Activated CD8-positive, alpha-beta memory T cell treated with anti-CD3 and anti-CD28 coated beads for 48 hours (primary cell): ENCODE data around the gene GOLIM4.

Source experiments
- DNase-seq, 3 experiments: peaks; one replicate each; pipeline ENCODE4 v3.0.0-alpha.2; 2020; ENCODE audit warnings: low read depth in 2 of 3, low spot score in 2 of 3

The GOLIM4 gene

DNA sequence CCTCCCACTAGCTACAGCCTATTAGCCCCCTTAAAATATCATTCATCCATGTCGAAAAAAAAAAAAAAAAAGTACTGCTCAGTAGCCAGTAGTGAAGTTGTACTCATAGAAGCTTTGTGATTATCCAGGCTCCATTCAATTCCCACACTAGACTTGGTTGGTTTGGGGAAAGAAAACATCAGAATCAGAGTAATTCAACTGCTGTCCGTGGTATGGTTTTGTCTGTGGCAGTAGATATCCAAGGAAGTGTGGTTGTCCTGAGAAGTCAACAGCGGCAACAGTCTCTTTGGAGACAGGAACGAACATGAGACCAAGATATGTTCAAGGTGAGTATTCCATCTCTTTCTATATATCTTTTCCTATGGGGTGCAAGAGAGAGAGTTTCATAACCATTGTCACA lies 99.2 kb downstream of the GOLIM4 start:
- no peak for DNase-seq

DNA sequence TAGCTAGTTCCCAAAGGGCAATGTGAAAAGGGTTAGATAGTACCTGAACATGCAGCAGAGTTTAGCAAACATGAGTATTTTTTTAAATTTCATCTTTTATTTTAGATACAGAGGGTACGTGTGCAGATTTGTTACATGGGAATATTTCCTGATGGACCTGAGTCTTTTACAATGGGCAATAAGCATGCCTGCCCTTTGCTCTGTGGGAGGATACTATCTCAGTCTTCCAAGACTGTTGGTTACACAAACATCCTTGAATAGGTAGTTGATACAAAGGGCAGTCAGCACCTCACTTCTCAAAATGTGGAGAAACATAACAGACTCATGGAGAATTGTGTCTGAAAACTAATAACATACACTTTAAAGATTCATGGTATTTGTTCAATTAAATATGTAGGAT lies 103.3 kb downstream of the GOLIM4 start:
- DNase-seq, result no peak

DNA sequence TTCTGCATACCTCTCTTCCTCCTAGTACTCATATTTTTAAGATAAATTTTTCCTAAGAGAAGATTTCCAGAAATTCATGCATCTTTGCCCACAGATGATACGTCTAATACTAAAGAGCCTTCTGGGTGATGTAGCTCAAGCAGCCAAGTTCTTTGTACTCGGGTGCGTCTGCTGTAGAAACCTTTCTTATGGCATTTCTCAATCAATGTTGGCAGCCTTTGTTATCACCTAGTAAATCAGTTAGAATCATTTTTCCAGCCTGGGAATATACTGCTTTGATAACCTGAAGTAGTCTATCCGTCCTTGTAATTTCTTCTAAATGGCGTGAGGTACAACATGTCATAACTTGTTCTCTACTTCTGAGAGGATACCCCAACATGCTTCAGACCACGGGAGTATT lies 104.5 kb downstream of the GOLIM4 start:
- no peak for DNase-seq

DNA sequence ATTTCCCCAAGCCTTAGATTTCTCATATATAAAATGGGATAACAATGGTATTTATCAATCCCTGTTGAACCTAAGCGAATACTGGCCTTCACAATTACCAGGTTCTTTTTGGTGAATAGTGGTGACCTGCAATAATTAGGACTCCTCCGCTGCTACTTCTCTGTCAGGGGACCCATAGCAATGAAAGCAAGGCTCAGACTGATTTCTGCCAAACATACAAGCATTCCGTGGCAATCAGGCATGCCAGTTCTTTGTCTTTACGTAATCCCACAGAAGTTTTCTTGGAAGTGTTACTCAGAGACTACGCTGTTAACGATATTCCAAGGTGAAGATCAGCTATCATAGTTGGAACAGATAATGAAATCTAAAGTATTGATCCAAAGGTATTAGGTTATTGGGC lies 105.7 kb downstream of the GOLIM4 start:
- DNase-seq, result no peak

DNA sequence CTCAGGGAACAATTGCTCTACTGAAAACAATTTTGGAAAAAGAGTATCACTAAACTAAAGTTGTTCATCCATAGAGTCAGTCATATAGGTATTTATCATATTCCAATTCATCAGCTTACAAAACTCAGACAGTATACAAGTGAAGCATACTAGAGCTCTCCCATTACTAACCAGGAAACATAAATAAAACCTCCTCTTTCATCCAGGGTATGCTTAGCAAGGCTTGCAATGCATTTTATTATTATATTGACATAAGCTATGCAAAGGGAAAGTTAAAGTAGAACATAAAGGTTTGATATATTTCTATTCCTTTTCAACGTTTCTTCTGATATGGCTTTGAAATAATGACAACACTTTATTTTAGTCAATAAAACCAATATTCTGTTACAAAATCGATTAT lies 106.7 kb downstream of the GOLIM4 start:
- DNase-seq, result no peak

DNA sequence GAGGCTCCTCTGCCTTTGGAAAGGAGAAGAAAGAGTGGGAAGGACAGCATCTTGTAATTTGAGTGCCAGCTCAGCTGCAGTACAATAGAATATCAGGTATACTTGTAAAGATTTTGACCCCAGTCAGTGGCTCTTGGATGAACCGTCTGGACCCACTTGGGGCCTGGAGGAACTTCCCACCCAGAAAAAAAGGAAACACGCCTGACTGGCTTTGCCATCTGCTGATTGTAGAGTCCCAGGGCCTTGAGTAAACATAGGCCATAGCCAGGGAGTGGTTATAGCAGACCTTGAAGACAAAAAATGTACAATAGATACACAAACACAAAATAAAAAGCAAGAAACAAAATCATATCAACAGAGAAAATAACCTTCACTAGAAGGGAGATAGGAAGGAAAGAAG lies 112.1 kb downstream of the GOLIM4 start:
- no peak for DNase-seq

DNA sequence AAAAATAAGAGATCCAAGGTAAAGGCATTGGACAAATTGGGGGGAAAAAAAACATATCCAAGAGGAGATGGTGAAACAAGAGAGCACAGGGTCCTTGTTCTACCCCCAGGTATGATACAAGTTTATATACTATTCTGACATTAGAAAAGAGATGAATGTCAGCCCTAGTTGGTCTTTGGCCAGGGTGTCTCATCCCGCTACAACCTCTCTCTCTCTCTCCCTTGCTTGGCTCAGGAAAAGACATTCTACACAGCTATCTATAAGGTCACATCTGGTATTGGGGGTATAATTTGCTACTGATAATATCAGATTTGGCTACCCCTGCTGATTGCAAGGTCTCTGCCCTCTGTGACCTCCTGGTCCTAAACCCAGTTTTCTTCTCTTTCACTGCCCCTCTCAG lies 117.2 kb downstream of the GOLIM4 start:
- DNase-seq, result no peak

DNA sequence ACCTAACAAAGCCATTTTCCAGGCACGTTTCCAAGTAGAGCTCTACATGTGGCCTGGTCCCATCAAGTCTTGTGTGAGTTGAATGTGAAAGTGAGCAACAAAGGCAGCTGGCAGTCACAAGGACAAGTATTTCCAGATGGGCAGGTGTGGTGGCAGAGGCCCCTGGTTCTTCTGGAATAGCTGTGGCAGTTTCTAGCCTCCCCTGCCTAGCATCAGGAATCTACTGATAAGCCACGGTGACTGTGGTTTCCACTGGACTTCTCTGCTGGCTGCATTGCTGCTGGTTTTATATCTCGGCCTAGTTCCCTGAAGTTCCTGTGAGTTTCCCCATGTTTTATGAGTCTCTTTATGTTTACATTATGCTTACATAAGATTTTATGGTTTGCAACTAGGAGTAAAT lies 117.7 kb downstream of the GOLIM4 start:
- DNase-seq, result no peak

DNA sequence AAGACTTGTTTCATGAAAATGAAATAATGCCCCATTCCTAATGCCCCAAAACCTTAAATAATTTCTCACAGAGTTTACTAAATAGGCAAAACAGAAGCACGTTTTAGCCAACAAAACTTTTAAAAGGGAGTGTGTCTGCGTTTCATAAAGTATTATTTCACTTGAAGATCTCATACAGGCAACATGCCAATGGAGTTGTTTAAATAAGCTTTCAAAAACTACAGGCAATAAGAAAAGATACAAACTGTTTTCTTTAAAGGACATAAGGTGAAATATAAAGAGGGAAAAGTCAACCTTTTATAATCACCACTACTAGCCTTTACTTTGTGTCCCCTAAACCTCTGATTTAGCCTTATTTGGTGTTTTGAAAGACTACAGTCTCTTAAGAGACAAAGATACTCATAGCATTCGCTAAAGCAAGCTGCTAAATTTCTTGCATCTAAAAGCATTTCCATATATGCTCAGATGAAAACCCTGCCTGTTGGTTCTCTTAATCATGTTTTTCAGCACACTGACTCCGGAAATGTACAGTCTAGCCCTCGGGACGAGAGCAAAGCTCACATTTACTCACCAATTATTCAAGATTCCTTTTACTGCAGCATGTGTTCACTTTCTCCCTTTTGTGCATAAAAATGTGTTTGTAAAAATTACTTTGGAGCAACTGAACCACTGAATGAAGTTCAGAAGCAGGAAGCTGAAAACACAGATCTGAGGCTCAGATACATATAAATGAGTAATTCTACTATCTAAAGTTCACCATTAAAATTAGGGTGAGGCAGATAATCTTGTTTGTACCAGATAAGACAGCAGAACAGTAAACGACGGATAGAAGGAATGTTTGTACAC lies 119.0 kb downstream of the GOLIM4 start:
- DNase-seq, result no peak

DNA sequence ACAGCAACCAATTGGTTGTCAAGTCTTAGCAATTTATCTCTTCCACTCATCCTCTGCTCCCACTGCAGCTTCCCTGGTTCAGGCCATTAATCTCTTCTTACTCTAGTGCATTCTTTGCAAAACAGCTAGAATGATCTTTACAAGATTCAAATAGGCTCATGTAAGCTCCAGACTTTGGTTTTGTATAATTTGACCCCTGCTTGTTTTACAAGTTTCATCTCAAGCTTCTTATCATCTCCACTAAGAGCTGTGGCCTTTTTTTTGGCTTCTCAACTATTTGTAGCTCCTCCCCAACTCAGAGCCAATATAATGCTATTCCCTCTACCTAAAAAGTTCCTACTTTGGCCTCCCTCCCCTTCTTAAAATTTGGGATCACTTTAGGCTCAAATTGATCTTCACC lies 121.8 kb downstream of the GOLIM4 start:
- no peak for DNase-seq

DNA sequence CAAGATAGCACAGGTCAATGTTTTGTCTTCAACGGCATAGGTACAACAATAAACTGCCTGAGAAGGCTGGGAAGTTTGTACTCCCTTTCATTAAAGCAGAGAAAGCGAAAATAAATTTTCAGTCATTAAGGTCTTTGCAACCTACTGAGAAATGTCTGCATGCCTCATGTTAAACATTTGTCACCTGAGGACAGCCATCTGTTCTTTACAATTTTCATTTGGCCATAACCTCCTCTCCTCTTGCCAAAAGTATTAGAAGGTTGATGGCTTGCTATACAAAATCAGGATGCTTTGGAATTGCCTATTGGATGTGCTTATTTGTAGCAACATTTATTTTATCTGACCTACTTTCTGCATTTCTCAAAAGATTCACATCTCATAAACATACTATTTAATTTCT lies 122.7 kb downstream of the GOLIM4 start:
- no peak for DNase-seq

DNA sequence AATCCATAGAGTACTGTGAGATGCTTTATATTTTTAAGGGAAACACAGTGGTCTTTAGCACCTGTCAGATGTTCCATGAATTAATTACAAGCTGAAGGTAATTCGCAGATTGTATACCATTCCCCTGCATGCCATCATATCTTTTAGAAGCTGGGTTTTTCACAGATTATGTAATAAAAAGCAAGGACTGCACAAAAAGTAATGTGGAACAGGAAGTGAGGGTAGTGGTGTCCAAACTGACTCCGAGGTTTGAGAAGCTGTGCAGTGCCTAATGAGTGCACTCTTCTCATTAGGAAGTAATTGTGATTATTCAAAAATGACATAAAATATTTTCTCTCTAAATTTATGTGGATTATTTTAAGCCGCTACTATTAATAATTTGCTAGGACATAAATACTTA lies 123.2 kb downstream of the GOLIM4 start:
- no peak for DNase-seq

DNA sequence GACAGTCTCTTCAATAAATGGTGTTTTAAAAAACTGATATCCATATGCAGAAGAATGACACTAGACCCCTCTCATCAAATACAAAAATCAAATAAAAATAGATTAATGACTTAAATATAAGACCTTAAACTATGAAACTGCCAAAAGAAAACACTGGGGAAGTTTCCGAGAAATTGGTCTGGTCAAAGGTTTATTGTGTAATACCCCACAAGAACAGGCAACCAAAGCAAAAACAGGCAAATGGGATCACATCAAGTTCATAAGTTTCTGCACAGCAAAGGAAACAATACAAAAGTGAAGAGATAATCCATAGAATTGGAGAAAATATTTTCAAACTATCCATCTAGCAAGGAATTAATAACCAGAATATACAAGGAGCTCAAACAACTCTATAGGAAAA lies 126.2 kb downstream of the GOLIM4 start:
- DNase-seq, result no peak

DNA sequence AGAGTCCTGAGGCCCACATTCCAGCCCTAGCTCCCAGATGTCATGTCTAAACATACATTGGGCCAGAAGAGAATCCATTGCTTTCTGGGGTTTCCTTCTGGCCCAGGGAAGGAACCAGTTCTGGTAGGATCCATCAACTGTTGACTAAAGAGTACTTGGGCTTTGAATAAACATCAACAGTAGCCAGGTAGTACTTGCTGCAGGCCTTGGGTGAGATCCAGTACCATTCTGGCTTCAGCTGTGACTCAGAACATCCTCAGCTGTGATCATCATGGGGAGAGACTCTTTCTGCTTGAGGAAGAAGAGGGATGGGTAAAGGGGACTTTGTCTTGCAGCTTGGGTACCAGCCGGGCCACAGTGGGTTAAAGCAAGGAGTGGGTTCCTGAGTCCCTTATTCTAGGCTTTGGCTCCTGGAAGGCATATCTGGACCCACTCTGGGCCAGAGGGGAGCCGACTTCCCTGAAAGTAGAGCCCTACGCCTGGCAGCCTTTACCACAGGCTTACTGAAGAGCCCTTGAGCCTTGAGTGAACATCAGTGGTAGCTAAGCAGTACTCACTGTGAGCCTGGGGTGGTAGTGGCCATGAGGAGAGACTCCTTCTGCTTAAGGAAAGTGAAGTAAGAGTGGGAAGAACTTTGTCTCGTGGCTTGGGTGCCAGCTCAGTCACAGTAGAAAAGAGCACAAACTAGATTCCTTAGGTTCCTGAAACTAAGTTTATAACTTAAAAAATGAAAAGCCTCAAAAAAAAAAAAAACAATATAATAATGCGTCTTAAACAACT lies 128.3 kb downstream of the GOLIM4 start:
- no peak for DNase-seq
